ENCODE data around the gene ABHD14A.

The ABHD14A gene

GRCh38 chr3:52023101-52023770 lies 48.4 kb downstream of the ABHD14A start:
- DNase-seq, result no peak

GRCh38 chr3:52023860-52024764 lies 49.2 kb downstream of the ABHD14A start:
- DNase-seq, result no peak

GRCh38 chr3:52024765-52025452 lies 50.0 kb downstream of the ABHD14A start:
- DNase-seq, result no peak

GRCh38 chr3:52025453-52025852 lies 50.6 kb downstream of the ABHD14A start:
- no peak for DNase-seq

- no peak for DNase-seq
Observed at GRCh38 chr3:52026041-52026440, 51.2 kb downstream of the ABHD14A start.

- DNase-seq, result no peak
Observed at GRCh38 chr3:52028572-52028971, 53.7 kb downstream of the ABHD14A start.

- no peak for DNase-seq
Observed at GRCh38 chr3:52029053-52029452, 54.2 kb downstream of the ABHD14A start.

- DNase-seq, result no peak
Observed at GRCh38 chr3:52029535-52029934, 54.7 kb downstream of the ABHD14A start.

Measured in NCI-H187 (cell line).